Duodenal mucosa (tissue), 2 donors: ENCODE measurements around the gene GPR160.

Experiments used
- H3K27ac ChIP-seq: one replicate; pipeline ENCODE4 v1.7.0; 2013; ENCODE audit warnings: low read depth, low read length
- H3K27me3 ChIP-seq, 2 donors: one replicate each; pipeline ENCODE4 v1.7.0; 2013; ENCODE audit warnings: low read length in 2 of 2, control low read depth in 1 of 2; ENCODE audit not compliant: insufficient read depth in 2 of 2, control insufficient read depth in 1 of 2
- H3K36me3 ChIP-seq, 2 donors: one replicate each; pipeline ENCODE4 v1.7.0; 2013; ENCODE audit warnings: low read length in 2 of 2, control low read depth in 1 of 2; ENCODE audit not compliant: insufficient read depth in 2 of 2, control insufficient read depth in 1 of 2
- H3K4me1 ChIP-seq, 2 donors: one replicate each; pipeline ENCODE4 v1.7.0; 2013; ENCODE audit warnings: low read length in 2 of 2, control low read depth in 1 of 2; ENCODE audit not compliant: insufficient read depth in 2 of 2, control insufficient read depth in 1 of 2
- H3K4me3 ChIP-seq, 2 donors: one replicate each; pipeline ENCODE4 v1.7.0; 2013; ENCODE audit warnings: low read length in 2 of 2, low read depth in 1 of 2
- H3K9ac ChIP-seq, 2 donors: one replicate each; pipeline ENCODE4 v1.7.0; 2013; ENCODE audit warnings: low read length in 2 of 2, low read depth in 1 of 2
- H3K9me3 ChIP-seq, 2 donors: one replicate each; pipeline ENCODE4 v1.7.0; 2013; ENCODE audit warnings: low read length in 2 of 2, control low read depth in 1 of 2; ENCODE audit not compliant: control insufficient read depth in 1 of 2

GPR160 gene

GRCh38 chr3:170132335-170132734, 94.5 kb downstream of the GPR160 start:
- H3K4me1 ChIP-seq = peaks cover 6 to 9% of the 10 kb centered on the region in 2 donors
- H3K27ac ChIP-seq = no peak overlapping the region
- H3K9ac ChIP-seq = no peak overlapping the region
- no peak overlapping the region for H3K4me3 ChIP-seq
- peaks cover 18 to 35% of the 10 kb centered on the region in 2 donors for H3K36me3 ChIP-seq
- H3K9me3 ChIP-seq = peaks cover 5% of the 10 kb centered on the region in 2 donors
- H3K27me3 ChIP-seq = no peaks in the 10 kb centered on the region
